ENCODE measurements around the gene CDH16. TPM values are rescaled to one million over a fixed set of nuclear protein-coding genes. Genes with fewer than 3 reads are reported as not detected.
"Not testable (repeated sequence)": the region's sequence is repeated elsewhere in the genome, so short reads cannot be mapped to it uniquely, and the experiment has no call there.

CDH16 gene
- total RNA-seq, 1 donor: not detected

- Histone ChIP-seq H3K27me3 (ENCODE audit: insufficient read depth, low read length) (peaks cover 4% of the 10 kb centered on the region), H3K9me3 (ENCODE audit: low read depth, low read length) (no peaks in the 10 kb centered on the region), H3K4me1 (ENCODE audit: insufficient read depth, low read length) (peaks cover 28% of the 10 kb centered on the region), H3K4me3 (ENCODE audit: low read length) (no peak overlapping the region)
These were observed 46.8 kb downstream of the CDH16 start for GRCh38 chr16:66871840-66872239.

GRCh38 chr16:66871363-66871762 lies 47.3 kb downstream of the CDH16 start:
- H3K27me3 ChIP-seq (ENCODE audit: insufficient read depth, low read length); H3K4me3 ChIP-seq (ENCODE audit: low read length); H3K9me3 ChIP-seq (ENCODE audit: low read depth, low read length): not testable (repeated sequence)
- peaks cover 28% of the 10 kb centered on the region for H3K4me1 ChIP-seq (ENCODE audit: insufficient read depth, low read length)

GRCh38 chr16:66869424-66869823 lies 49.3 kb downstream of the CDH16 start:
- Histone ChIP-seq H3K4me1 (ENCODE audit: insufficient read depth, low read length) (peaks cover 20% of the 10 kb centered on the region), H3K4me3 (ENCODE audit: low read length) (no peak overlapping the region), H3K27me3 (ENCODE audit: insufficient read depth, low read length) (no peaks in the 10 kb centered on the region), H3K9me3 (ENCODE audit: low read depth, low read length) (no peaks in the 10 kb centered on the region)

GRCh38 chr16:66863707-66864106 lies 55.0 kb downstream of the CDH16 start:
- no peak overlapping the region for H3K4me3 ChIP-seq (ENCODE audit: low read length)
- H3K27me3 ChIP-seq (ENCODE audit: insufficient read depth, low read length): no peaks in the 10 kb centered on the region
- H3K9me3 ChIP-seq (ENCODE audit: low read depth, low read length): no peaks in the 10 kb centered on the region
- H3K4me1 ChIP-seq (ENCODE audit: insufficient read depth, low read length): no peaks in the 10 kb centered on the region

GRCh38 chr16:66862023-66862520 lies 56.6 kb downstream of the CDH16 start:
- H3K9me3 ChIP-seq (ENCODE audit: low read depth, low read length): no peaks in the 10 kb centered on the region
- H3K4me1 ChIP-seq (ENCODE audit: insufficient read depth, low read length): no peaks in the 10 kb centered on the region
- H3K27me3 ChIP-seq (ENCODE audit: insufficient read depth, low read length): no peaks in the 10 kb centered on the region
- H3K4me3 ChIP-seq (ENCODE audit: low read length): no peak overlapping the region

GRCh38 chr16:66859397-66860068 lies 59.2 kb downstream of the CDH16 start:
- no peak overlapping the region for H3K4me3 ChIP-seq (ENCODE audit: low read length)
- no peaks in the 10 kb centered on the region for H3K27me3 ChIP-seq (ENCODE audit: insufficient read depth, low read length)
- H3K4me1 ChIP-seq (ENCODE audit: insufficient read depth, low read length): no peaks in the 10 kb centered on the region
- no peaks in the 10 kb centered on the region for H3K9me3 ChIP-seq (ENCODE audit: low read depth, low read length)

- H3K4me1 ChIP-seq (ENCODE audit: insufficient read depth, low read length): no peaks in the 10 kb centered on the region
- H3K9me3 ChIP-seq (ENCODE audit: low read depth, low read length): no peaks in the 10 kb centered on the region
- H3K4me3 ChIP-seq (ENCODE audit: low read length): no peak overlapping the region
- no peaks in the 10 kb centered on the region for H3K27me3 ChIP-seq (ENCODE audit: insufficient read depth, low read length)
These were observed 59.8 kb downstream of the CDH16 start for GRCh38 chr16:66858740-66859396.

Other genes starting within 250 kb of the CDH16 start
- gene CMTM4, start 222.1 kb downstream of the CDH16 start, total RNA-seq: 2.0 TPM
- gene DYNC1LI2, start 167.3 kb downstream of the CDH16 start, total RNA-seq: 124 TPM
- gene TERB1, start 117.3 kb downstream of the CDH16 start, total RNA-seq: 0.42 TPM
- 76.7 TPM for gene NAE1, start 87.9 kb downstream of the CDH16 start, total RNA-seq
- not detected for gene CA7, start 74.5 kb downstream of the CDH16 start, total RNA-seq
- 4.0 TPM for gene PDP2, start 38.4 kb downstream of the CDH16 start, total RNA-seq
- gene RRAD, start 6.7 kb upstream of the CDH16 start, total RNA-seq: 1.3 TPM
- 21.2 TPM for gene CIAO2B, start 15.5 kb upstream of the CDH16 start, total RNA-seq
- 23.8 TPM for gene CES2, start 16.6 kb upstream of the CDH16 start, total RNA-seq
- gene CES3, start 42.4 kb upstream of the CDH16 start, total RNA-seq: 0.63 TPM
- 5.6 TPM for gene CES4A, start 69.7 kb upstream of the CDH16 start, total RNA-seq
- gene CBFB, start 110.3 kb upstream of the CDH16 start, total RNA-seq: 80.5 TPM
- gene PHAF1, start 191.1 kb upstream of the CDH16 start, total RNA-seq: 32.5 TPM
- gene B3GNT9, start 232.1 kb upstream of the CDH16 start, total RNA-seq: 2.0 TPM
- 18.4 TPM for gene TRADD, start 241.0 kb upstream of the CDH16 start, total RNA-seq
- gene FBXL8, start 241.1 kb upstream of the CDH16 start, total RNA-seq: 8.5 TPM
- 2.7 TPM for gene HSF4, start 245.9 kb upstream of the CDH16 start, total RNA-seq